HG02571 (cell line): Measurements from ENCODE around the gene CUL7.
"Not testable (repeated sequence)": the region's sequence is repeated elsewhere in the genome, so short reads cannot be mapped to it uniquely, and the experiment has no call there.

Experiments
- ATAC-seq: cut with Tn5 transposase; IDR thresholded peaks from one replicate; pipeline ENCODE4 v1.9.1; 2021; ENCODE audit warnings: mild to moderate bottlenecking, moderate library complexity; ENCODE audit not compliant: unreplicated experiment

Gene CUL7

DNA sequence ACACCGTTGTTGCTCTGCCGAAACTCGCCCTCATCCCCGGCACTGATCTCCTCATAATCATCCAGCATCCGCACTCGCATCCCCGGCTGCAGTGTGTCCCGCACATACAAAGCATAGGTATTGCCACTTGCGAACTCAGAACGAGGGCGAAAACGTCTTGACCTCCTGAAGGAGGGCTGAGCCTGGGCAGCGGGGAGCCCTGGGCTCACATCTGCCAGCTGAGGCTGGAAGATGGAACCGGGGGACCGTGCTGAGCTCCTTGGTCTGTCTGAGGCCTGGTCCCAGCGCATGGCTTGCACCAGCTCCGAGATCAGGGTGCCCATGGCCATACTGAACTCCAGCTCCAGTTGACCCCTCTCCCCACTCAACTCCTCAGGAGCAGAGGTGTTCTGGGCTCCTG, 2.7 kb downstream of the CUL7 start:
- no peak for ATAC-seq

DNA sequence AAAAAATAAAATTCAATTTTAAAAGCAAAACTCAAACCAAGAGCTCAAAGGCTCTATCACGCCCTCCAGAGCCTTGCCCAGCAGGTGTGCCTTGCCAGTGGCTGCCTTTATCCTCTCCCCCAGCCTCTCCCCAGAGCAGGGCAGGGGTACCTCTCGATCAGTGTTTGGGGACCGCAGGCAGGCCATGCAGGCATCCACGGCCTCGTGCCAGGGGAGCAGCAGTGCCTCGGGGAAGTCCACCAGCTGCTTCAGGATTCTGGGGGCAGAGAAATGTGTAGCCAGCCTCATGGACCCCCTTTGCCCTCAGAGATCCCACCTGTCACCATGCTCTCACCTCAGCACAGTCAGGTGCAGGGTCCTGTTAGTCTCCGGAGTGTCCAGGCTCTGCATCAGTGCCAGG, 5.7 kb downstream of the CUL7 start:
- no peak for ATAC-seq

DNA sequence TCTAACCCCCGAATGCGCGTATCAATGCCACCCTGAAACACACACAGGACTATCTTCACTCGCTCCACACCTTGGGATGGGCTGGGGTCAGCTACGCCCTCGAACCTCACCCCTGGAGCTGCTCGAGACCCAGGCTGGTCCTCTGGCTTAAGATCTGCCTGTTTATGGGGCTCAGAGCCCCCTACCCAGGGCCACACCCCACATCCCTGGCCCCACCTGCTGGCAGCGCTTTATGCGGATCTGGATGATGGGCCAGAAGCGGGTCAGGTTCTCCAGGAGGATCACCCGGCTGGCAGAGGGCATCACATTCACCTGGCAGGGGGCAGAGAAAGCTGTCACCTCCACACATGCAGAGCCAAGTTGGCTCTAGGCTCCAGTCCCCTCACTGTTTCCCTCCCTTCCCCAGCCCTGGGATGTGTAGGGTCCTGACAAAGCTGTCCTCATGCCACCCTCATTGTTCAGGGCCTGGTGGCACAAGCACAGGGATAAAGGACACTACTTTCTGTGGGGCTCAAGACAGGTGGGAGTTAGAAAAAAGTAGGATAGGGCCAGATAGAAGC, 8.2 kb downstream of the CUL7 start:
- no peak for ATAC-seq

DNA sequence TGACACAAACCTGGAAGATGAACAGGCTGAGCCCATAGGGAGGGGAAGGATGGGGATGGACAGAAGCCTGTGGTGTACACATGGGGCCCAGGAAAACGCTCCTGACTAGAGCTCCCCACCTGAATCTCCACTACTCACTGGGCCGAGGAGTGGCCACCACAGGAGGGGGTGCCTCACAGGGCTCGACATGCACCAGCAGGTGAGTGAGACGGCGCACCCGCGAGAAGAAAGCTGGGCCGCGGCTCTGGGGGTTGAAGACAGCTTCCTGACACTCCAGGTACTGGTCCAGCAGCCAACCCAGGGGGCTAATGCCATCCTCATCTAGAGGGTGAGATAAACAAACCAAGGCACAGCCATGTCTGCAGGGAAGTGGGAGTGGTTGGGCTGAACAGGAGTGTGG, 10.3 kb downstream of the CUL7 start:
- no peak for ATAC-seq

DNA sequence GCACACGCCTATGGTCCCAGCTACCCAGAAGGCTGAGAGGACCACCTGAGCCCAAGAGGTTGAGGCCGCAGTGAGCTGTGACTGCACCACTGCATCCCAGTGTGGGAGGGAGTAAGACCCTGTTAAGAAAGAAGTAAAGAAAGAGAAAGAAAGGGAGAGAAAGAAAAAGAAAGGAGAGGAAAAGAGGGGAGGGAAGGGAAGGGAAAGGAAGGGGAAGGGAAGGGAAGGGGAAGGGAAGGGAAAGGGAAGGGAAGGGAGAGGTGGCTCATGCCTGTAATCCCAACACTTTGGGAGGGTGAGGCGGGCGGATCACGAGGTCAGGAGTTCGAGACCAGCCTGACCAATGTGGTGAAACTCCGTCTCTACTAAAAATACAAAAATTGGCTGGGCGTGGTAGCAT, 12.2 kb downstream of the CUL7 start:
- ATAC-seq, result not testable (repeated sequence)

DNA sequence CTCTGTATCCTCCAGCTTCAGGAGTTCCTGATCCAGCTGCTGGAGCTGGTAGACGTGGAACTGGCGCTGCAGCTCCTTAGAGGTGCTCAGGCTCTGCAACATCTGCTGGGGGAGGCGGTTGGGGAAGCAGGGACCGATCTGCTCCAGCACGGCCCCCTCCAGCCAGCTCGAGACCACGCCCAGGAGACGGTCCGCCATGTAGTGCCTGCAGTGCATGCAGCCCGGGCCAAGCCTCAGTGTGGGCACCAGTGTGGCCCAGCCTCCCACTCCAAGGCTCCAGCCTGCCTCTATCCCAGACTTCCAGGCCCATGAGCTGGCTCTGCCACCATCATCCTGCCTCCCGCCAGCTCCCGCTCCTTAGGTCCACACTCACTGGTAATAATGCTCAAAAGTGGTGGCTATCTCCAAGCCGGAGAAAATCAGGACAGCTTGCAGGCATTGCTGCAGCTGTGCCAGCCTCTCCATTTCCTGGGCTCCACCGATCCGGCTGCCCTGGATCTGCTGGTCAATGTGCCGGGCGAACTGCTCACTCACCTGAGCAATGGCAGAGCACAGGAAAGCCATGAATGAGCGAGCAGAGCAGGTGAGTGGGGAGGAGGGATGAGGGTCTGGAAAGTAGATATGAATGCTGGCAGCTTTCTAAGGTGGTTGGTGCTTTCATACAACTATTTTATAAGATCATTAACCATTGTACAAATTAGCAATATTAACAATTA, 13.0 kb downstream of the CUL7 start:
- ATAC-seq, result no peak

DNA sequence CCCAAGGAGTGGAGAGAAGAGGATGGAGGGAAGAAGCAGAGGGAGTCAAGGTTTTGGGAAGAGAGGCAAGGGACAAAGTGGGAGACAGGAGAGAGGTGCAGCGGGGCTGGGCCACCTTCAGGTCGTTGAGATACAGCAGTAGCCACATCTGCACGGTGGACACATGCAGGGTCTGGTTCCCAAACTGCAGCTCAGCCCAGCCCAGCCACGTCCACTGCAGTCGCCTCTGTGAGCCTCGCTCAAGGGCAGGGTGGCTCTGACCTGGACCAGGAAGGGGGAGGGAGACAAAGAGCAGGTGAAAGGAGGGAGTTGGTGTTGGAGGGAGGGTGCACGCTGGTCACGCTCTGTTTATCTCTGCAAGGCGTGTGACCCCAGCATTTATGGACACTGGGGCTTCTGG, 14.9 kb downstream of the CUL7 start:
- no peak for ATAC-seq

DNA sequence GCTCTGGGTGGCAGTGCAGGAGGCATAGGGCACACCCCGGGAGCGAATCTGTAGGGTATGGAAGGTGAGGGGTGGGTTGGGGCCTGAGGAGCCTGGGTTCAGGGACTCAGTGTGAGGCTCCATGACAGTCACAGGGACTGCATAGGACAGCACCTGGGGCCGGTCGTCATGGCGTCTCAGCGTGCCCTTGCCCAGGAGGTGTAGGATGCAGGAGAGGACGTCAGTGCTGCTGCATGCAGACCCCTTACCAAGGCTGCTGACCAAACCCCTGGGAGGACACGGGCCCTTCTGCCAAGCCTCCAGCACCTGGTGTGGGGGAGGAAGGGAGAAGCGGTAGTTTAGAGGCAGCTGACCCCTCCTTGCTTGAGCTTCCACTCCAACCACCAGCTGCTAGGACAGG, 15.9 kb downstream of the CUL7 start:
- ATAC-seq, result no peak

DNA sequence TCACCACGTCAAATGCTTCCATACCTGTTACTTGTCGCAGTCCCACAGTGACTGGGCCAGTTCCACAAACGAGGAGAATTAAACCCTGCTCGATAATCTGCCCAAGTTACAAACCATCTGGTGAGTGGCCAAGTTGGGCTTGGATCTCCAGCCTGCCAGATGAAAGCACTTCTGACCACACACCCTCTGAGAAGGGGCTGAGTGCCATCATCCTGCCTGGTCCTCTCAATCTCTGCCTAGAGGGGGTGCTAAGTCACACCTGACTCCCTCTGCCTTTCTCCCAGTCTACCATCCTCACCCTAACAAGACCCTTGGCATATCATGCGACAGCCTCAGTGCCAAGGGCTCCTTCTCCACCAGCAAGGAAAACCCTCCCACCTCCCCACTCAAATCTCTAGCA, 16.5 kb downstream of the CUL7 start:
- no peak for ATAC-seq

DNA sequence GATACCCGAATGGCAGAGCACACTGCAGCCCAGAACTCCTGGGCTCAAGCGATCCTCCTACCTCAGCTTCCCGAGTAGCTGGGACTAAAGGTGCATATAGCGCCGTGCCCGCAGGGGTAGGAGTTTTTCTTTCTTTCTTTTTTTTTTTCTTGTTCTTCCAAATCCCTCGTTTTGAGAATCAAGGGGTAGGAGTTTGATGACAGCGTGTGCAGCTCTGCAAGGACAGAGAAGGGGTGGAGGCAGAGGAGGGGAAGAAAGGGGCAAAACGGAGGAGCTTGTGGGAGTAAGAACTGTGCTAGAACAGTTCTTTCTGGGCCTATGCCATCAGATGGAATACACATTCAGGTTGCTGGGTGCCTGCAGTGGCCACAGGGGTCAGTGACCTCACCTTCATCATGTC, 16.9 kb downstream of the CUL7 start:
- no peak for ATAC-seq

DNA sequence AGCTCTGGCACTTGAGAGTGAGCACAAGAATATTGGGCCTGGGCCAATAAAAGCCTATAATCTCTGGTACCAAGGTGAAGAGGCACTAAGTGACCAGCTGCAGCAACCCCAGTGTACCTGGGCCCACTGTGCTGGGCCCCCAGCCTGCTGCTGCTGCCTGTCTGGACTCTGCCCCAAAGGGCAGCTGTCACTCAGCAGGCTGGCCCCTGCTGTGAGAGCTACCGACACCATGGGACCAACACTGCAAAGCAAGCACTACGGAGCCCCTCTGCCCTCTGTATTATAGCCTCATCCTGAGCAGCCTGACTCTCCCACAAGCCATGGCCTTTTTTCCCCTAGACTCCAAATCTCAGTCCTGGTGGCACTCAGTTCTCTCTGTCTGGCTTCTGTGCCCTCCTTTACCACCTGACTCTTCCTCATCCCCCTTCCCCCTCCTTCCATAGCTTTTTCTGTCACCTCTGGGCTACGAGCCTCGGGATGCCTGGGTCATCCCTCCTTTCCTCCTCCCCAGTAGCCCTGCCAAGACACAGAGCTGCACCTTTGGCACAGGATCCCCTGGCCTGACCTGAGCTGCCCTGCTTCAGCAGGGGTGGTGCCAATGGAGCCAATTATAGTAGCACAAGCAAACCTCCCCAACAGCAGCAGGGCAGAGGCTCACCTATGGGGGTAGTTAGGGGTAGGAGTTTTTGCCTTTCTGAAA, 18.0 kb downstream of the CUL7 start:
- ATAC-seq, result no peak

DNA sequence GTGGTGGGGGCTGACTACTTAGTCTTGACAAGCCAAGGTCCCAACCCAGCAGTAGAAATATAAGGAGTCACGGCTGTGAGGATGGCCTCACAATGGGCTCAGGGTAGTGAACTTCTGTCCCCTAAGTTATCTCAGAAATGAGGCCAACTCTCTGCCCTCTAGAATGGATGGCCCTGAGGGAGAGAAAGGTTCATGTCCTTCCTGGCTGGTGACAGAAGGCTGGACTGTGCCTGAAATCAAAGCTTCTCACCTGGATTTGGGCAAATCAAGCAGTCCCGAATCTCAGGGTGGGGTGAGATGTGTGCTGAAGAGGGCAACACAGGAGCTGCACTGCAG, 19.5 kb downstream of the CUL7 start:
- no peak for ATAC-seq

DNA sequence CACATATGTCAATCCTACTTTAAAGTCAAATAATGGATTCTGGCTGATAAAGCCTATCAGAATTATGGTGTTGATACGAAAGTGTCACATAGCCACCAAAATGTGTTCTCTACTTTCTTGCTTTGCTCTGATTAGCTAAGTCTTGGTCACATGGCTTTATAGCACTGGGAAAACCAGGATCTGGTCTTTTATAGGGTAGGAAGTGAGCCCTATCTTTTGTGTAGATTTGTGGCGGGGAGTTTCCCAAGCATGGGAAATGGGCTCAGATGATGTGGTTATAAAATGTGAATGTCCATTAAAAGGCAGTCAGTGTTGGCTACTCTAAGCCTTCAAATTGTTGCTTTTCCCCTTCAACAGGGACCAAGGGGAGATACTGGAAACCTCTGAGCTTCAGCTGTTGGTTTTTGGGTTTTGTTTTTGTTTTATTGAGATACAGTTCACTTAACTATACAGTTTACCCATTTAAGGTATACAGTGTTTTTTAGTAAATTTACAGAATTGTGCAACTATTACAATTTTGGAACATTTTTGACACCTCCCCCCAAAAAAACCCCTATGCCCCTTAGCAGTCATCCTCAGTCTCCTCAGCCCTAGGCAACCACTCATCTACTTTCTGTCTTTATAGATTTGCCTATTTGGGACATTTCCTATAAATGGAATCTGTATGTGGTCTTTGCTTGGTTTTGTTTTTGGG, 20.0 kb downstream of the CUL7 start:
- no peak for ATAC-seq

DNA sequence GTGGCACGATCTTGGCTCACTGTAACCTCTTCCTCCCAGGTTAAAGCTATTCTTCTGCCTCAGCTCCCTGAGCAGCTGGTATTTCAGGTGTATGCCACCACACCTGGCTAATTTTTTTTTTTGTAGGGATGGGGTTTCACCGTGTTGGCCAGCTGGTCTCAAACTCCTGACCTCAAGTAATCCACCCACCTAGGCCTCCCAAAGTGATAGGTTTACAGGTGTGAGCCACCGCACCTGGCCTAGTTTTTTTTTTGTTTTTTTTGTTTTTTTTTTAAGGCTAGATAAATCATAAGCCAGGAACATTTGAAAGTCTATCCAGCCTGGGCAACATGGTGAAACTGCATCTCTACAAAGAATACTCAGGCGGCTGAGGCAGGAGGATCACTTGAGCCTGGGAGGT, 21.3 kb downstream of the CUL7 start:
- no peak for ATAC-seq

DNA sequence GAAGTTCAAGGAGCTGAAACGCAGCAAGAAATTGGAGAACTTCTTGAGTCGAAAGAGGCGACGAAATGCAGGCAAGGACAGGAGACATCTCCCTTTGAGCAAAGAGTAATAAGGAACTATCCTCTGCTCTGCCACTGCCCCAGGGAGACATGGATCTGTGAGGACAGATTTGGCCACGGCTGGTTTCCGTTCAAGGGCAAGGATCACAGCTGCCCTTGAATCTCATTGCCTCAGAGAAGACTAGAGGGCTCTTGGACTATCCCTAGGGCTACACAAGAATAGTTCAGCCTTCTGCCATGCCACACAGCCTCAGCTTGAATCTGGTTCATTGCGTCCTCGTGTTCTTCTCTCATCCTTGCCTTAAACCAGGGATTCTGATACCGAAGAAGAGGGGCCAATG, 24.5 kb downstream of the CUL7 start:
- ATAC-seq, result no peak

DNA sequence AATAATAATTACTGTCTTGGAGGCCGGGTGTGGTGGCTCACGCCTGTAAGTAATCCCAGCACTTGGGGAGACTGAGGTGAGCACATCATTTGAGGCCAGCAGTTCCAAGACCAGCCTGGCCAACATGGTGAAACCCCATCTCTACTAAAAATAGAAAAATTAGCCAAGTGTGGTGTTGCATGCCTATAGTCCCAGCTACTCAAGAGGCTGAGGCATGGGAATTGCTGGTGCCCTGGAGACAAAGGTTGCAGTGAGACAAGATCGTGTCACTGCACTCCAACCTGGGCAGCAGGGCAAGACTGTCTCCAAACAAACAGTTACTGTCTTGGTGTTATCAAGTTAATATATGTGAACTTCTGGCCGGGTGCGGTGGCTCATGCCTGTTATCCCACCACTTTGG, 27.3 kb downstream of the CUL7 start:
- ATAC-seq, result no peak

DNA sequence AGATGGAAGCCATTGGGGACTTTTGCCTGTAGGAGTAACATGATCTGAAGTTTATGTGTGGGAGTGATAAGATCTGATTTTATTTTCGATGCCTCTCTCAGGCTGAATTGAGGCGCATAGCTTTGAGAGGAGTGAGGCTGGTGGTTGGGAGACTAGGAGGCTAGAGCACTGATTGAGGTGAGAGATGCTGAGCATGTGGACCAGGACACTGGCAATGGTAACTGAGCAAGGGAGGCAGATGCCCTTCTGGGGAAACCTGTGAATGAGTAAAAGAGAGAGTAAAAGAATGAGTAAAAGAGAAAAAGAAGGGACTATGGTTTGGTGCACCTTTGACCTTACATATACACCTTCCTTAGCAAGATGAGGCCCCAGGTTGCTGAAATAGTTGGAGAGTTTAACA, 29.2 kb downstream of the CUL7 start:
- ATAC-seq, result no peak

DNA sequence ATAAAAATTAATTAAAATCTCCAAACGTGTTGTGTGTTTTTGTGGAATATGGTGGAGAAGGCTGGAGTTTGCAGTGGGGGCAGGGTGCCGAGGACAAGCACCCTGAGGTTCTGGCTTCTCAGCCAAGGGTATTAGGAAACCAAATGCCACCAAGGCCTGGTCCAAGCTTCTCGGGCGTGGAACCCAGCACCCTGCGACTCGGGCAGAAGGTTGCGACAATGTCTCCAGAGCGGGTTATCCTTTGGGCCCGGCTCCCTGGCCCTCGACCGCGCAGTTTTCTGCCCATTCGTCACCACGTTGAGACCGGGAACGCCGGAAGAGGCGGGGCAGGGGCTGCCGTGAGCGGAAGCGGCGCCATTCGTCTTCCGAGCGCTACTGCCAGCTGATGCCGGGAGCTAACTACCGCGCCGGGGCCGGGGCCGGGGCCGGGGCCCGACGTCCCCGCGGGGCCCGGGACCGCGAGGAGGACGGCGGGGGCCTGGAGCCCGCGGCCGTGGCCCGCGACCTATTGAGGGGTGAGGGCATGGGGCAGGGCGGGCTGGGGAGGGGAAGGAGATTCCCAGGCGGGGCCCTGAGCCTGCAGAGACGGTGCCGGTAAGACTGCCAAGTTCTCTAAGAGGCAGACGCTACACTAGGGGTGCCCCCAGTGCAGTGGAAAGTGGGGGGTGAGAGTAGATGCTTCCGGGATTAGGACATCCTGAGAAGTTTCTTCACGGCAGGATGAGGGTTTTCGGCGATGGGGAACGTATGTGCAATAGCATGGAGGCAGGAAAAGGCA, 32.2 kb downstream of the CUL7 start, which contains the start of gene RRP36:
Gene RRP36, plus strand, starts transcription at position 354 of the 778 bp plus-strand sequence. Its CDS starts 32 bp downstream, at position 386.
- ATAC-seq, result peak; percentile 67

DNA sequence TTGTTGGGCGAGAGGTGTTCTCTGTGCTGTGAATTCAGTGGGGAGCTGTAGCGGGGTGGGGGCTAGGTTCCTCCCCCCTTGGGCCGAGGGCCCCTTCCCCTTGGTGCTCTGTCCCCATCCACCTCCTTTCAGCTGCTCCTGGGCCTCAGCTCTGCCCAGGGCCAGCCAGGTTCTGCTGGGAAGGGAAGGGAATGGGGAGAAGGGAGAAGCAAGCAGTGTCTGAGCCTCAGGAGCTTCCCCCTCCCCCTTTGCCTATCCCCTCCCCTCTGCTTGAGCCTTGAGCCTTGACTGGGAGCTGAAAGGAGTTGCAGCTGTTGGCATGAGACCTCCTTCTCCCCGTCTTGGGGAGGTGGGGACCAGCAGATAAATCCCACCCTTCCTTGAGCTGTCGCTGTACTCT, 32.8 kb downstream of the CUL7 start:
- ATAC-seq, result no peak

DNA sequence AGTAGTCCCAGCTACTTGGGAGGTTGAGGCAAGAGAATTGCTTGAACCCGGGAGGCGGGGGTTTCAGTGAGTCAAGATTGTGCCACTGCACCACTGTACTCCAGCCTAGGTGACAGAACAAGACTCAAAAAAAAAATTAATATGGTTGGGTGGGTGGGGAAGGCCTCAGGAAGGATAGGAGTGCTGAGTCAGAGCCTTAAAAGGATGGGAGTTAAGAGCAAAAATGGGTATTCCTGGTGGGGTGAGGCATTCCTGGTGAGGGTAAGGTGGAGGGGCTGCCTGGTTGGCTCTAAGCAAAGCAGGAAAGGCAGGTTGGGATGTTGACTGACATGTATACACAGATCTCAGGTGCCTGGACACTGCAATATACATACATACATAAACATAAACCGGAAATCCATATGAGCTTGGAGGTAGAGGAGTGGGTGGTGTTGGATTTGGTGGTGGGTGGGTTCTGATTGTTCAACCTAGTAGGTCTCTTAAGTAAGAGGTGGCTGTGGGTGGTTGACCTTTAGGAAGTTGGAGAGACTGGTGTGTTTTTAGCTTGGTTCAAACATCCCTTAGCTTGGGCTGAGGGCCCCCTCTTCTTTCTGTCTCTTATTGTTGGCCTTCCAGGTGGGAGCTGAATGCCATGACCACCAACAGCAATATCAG, 33.5 kb downstream of the CUL7 start:
- ATAC-seq, result no peak

DNA sequence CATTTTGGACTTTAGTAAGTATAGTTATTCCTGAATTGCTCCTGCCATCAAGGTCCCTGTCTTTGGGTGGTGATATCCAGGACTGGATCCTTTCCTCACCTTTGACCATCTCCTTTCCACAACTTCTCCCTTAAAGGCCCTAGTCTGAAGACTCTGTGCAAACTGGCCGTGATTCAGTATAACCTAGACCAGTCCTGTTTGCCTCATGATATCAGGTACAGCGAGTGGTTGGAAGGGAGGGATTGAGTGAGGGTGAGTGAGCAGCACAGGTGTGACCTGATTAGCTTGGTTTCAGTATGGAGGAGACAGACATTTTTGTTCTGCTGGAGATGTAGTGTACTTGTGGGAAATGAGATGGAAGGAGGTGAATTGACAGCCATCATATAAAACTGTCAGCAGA, 34.5 kb downstream of the CUL7 start:
- ATAC-seq, result no peak
